ENCODE data around the gene WNK2. TPM values are rescaled to one million over a fixed set of nuclear protein-coding genes. Genes with fewer than 3 reads are reported as not detected.

The WNK2 gene
- total and polyA plus RNA-seq, 12 donors, result 1.1 to 17.6 (median 8.4) TPM

DNA sequence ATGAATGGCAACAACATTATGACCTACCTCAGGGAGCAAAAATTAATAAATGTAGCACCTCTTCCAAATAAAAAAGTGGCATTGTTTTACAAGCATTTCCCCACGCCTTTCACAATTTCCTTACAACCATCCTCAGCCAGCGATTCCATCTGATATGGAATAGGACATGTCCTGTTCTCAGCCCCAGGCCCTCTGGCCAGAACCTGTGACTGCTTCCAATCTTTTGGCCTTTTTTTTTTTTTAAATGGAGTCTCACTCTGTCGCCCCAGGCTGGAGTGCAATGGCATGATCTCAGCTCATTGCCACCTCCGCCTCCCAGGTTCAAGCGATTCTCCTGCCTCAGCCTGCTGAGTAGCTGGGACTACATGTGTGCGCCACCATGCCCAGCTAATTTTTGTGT, 16.8 kb upstream of the WNK2 start:
- 92 to 96% (median 95%) methylated on average over 6 of the region's 6 CpGs for WGBS, 4 donors
- Histone ChIP-seq H3K27me3 (no peaks in the 10 kb centered on the region), H3K4me1 (replicated peaks in 1 of 2) (no peaks in the 10 kb centered on the region), H3K27ac (no peak overlapping the region), H3K9me3 (replicated peaks in 1 of 3) (no peaks in the 10 kb centered on the region), H3K36me3 (replicated peaks in 1 of 2) (no peaks in the 10 kb centered on the region), H3K4me3 (no peak overlapping the region)
- DNase-seq, result no peak
- no peak for TF ChIP-seq POLR2A (IDR thresholded peaks at IDR 0.05)
- TF ChIP-seq, protein P1, sequence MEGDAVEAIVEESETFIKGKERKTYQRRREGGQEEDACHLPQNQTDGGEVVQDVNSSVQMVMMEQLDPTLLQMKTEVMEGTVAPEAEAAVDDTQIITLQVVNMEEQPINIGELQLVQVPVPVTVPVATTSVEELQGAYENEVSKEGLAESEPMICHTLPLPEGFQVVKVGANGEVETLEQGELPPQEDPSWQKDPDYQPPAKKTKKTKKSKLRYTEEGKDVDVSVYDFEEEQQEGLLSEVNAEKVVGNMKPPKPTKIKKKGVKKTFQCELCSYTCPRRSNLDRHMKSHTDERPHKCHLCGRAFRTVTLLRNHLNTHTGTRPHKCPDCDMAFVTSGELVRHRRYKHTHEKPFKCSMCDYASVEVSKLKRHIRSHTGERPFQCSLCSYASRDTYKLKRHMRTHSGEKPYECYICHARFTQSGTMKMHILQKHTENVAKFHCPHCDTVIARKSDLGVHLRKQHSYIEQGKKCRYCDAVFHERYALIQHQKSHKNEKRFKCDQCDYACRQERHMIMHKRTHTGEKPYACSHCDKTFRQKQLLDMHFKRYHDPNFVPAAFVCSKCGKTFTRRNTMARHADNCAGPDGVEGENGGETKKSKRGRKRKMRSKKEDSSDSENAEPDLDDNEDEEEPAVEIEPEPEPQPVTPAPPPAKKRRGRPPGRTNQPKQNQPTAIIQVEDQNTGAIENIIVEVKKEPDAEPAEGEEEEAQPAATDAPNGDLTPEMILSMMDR (IDR thresholded peaks at IDR 0.05), result no peak
- intact Hi-C loops (cut with DNase I), result no loop called here

DNA sequence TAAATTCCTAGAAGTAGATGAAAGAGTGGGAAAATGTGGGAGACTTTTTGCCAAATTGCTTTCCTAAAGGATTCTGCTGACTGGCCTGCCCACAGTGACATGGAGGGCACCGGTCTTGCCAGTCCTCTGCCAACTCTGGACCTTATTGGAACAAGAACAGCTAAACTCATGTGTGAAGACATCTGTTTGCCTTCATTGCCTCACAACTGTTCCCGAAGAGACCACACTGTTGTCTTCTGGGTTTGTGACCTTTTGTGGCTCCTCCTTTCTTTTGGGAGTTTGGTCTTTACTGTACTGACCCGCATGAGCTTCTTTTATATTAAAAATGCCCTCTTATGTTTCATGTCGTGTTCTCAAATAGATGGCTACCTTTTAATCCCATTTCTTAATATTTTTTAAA, 16.1 kb upstream of the WNK2 start:
- intact Hi-C loops (cut with DNase I), result no loop called here

DNA sequence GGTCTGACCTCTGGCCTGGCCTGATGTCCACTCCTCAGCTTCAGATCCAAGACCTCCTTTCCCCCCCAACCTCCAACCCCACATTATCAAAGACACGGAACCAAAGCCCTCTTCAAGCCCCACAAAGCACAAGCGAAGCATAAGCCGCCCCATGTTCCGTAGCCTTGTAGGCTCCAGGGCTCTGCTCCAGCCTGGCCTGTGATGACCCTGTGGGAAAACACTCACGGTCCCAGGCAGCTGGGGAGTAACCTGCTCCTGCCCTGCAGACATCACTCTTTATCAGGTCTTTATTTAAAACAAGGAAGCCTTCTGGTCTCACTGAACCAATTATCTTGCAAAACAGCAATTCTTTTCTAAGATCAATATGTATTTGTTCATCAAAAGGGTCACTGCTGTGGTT, 15.4 kb upstream of the WNK2 start:
- Histone ChIP-seq H3K4me3 (no peak overlapping the region), H3K4me1 (replicated peaks in 1 of 2) (no peaks in the 10 kb centered on the region), H3K9me3 (replicated peaks in 1 of 3) (no peaks in the 10 kb centered on the region), H3K27me3 (no peaks in the 10 kb centered on the region), H3K27ac (no peak overlapping the region), H3K36me3 (replicated peaks in 1 of 2) (no peaks in the 10 kb centered on the region)
- TF ChIP-seq POLR2A (IDR thresholded peaks at IDR 0.05), result no peak
- TF ChIP-seq, protein P1 (IDR thresholded peaks at IDR 0.05), result no peak
- WGBS, 4 donors, result 87 to 100% (median 93%) methylated on average over 5 of the region's 5 CpGs
- intact Hi-C loops (cut with DNase I), result no loop called here
- no peak for DNase-seq

More for the DNA sequence above, 16.1 kb upstream of the WNK2 start:
- WGBS, 4 donors, result 84 to 93% (median 87%) methylated on average over 4 of the region's 4 CpGs
- no peak overlapping the region for H3K4me3 ChIP-seq
- TF ChIP-seq, protein P1 (IDR thresholded peaks at IDR 0.05), result no peak
- TF ChIP-seq POLR2A (IDR thresholded peaks at IDR 0.05), result no peak
- no peak overlapping the region for H3K27ac ChIP-seq
- no peaks in the 10 kb centered on the region for H3K4me1 ChIP-seq (replicated peaks in 1 of 2)
- DNase-seq, result no peak
- no peaks in the 10 kb centered on the region for H3K36me3 ChIP-seq (replicated peaks in 1 of 2)
- no peaks in the 10 kb centered on the region for H3K9me3 ChIP-seq (replicated peaks in 1 of 3)
- no peaks in the 10 kb centered on the region for H3K27me3 ChIP-seq

DNA sequence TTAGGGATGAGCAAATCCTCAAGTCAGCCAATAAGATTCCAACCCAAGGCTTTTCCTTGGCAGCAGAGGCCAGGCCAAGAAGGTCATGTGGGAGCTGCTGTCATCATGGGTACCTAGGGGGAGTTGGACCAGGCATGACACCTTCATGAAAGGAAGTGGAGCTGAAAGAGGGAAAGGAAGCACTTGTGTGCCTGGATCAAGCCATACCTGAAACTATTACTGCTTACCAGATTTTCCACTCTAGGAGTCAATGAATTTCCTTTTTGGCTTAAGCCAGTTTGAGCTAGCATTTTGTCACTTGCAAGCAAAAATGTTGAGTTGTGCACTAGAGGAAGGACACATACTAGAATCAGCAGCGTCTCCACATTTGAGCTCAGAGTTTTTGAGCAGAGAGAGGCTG, 14.5 kb upstream of the WNK2 start:
- no peak overlapping the region for H3K4me3 ChIP-seq
- TF ChIP-seq, protein P1 (IDR thresholded peaks at IDR 0.05), result no peak
- no peak for TF ChIP-seq POLR2A (IDR thresholded peaks at IDR 0.05)
- no peaks in the 10 kb centered on the region for H3K36me3 ChIP-seq (replicated peaks in 1 of 2)
- no peaks in the 10 kb centered on the region for H3K27me3 ChIP-seq
- intact Hi-C loops (cut with DNase I), result no loop called here
- H3K4me1 ChIP-seq (replicated peaks in 1 of 2), result no peaks in the 10 kb centered on the region
- H3K27ac ChIP-seq, result no peak overlapping the region
- H3K9me3 ChIP-seq (replicated peaks in 1 of 3), result no peaks in the 10 kb centered on the region
- WGBS, 4 donors, result 92 to 100% (median 99%) methylated on average over 1 of the region's 1 CpG
- DNase-seq, result no peak

Measured in adrenal gland (tissue), 12 donors.